ENCODE results near the gene JMY.

JMY gene

GRCh38 chr5:79206541-79206940, 29.4 kb upstream of the JMY start:
- Histone ChIP-seq H3K4me1 (ENCODE audit: control insufficient read depth, low read depth, low read length) (no peaks in the 10 kb centered on the region), H3K36me3 (ENCODE audit: control insufficient read depth, low read depth, low read length) (no peaks in the 10 kb centered on the region), H3K27me3 (ENCODE audit: control insufficient read depth, insufficient read depth, low read length) (no peaks in the 10 kb centered on the region), H3K27ac (ENCODE audit: low read length) (no peak overlapping the region), H3K9me3 (ENCODE audit: control insufficient read depth, low read depth, low read length) (no peaks in the 10 kb centered on the region), H3K9ac (ENCODE audit: low read length) (no peak overlapping the region), H3K4me3 (ENCODE audit: low read length) (no peak overlapping the region)

DNA sequence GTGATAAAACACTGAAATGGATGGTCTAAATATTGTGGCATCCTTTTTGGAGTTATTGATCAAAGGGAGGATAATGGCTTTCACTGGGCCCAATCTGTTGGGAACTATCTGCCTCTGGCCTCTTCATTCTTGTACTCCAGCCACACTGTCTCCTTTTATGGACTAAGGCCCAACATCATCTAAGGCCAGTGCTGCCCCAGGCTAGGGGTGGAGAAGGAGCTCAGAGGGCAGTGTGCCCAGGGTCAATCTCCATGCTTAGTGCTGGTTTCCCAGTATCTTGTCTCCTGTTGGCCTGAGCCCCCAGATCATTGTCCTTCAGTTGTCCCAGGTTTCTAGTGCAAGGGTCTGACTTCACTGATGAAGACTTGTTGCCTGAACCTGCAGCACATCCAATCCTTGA, 26.4 kb upstream of the JMY start:
- Histone ChIP-seq H3K4me1 (ENCODE audit: control insufficient read depth, low read depth, low read length) (no peaks in the 10 kb centered on the region), H3K9ac (ENCODE audit: low read length) (no peak overlapping the region)

DNA sequence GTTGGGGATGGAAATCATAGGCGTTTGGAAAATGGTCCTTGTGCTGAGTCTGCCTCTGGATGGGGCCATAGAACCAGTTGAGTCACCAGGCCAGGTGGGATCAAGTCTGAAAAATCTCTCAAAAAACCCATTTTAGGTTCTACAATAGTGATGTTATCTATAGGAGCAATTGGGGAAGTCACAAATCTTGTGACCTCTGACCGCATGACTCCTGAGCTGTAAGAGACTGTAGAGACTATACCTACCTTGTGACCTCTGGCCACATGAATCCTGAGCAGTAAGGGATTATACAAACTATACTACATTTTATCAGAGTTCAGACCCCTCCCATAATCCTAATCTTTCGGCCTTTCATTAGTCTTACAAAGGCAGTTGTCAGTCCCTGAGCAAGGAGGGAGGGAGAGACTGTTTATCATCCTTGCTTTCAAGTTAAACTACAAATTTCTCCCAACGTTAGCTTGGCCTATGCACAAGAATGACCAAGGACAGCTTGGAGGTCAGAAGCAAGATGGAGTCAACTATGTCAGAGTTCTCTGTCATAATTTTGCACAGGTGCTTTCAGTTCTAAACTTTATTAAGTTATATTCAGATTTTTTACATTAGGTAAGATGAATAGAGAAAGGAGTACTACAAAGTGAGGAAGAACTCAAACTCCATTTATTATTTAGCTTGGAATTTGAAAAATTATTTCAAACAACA, 11.5 kb upstream of the JMY start:
- Histone ChIP-seq H3K36me3 (ENCODE audit: control insufficient read depth, low read depth, low read length) (no peaks in the 10 kb centered on the region), H3K9ac (ENCODE audit: low read length) (no peak overlapping the region), H3K27ac (ENCODE audit: low read length) (no peak overlapping the region)

More for the DNA sequence above, 26.4 kb upstream of the JMY start:
- H3K27ac ChIP-seq (ENCODE audit: low read length) = no peak overlapping the region
- H3K36me3 ChIP-seq (ENCODE audit: control insufficient read depth, low read depth, low read length) = no peaks in the 10 kb centered on the region
- H3K9me3 ChIP-seq (ENCODE audit: control insufficient read depth, low read depth, low read length) = no peaks in the 10 kb centered on the region
- H3K4me3 ChIP-seq (ENCODE audit: low read length) = no peak overlapping the region
- H3K27me3 ChIP-seq (ENCODE audit: control insufficient read depth, insufficient read depth, low read length) = no peaks in the 10 kb centered on the region

DNA sequence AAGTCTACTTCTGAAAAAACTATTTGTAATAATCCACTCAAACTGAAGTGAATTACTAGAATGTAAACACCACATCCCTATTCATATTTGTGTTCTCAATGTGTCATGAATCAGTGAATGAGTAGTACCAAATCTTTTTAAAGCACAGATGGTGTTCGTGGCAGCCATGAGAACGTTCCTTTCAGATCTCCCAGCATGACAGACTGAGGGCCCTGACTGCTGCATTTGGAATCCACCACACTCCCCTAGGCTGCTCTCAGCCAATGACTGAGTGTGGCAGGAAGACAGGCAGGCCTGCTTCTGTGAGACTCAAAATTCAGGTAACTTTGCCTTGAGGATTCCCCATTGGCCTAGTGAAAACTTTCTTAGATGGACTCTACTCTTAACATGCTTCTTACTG, 10.9 kb upstream of the JMY start:
- H3K27me3 ChIP-seq (ENCODE audit: control insufficient read depth, insufficient read depth, low read length) = no peaks in the 10 kb centered on the region
- H3K27ac ChIP-seq (ENCODE audit: low read length) = no peak overlapping the region
- no peaks in the 10 kb centered on the region for H3K4me1 ChIP-seq (ENCODE audit: control insufficient read depth, low read depth, low read length)
- no peak overlapping the region for H3K9ac ChIP-seq (ENCODE audit: low read length)
- H3K4me3 ChIP-seq (ENCODE audit: low read length) = no peak overlapping the region
- H3K9me3 ChIP-seq (ENCODE audit: control insufficient read depth, low read depth, low read length) = no peaks in the 10 kb centered on the region
- H3K36me3 ChIP-seq (ENCODE audit: control insufficient read depth, low read depth, low read length) = no peaks in the 10 kb centered on the region

More for the DNA sequence above, 11.5 kb upstream of the JMY start:
- Histone ChIP-seq H3K27me3 (ENCODE audit: control insufficient read depth, insufficient read depth, low read length) (no peaks in the 10 kb centered on the region), H3K4me1 (ENCODE audit: control insufficient read depth, low read depth, low read length) (no peaks in the 10 kb centered on the region), H3K4me3 (ENCODE audit: low read length) (no peak overlapping the region), H3K9me3 (ENCODE audit: control insufficient read depth, low read depth, low read length) (no peaks in the 10 kb centered on the region)

GRCh38 chr5:79225441-79225840, 10.5 kb upstream of the JMY start:
- no peak overlapping the region for H3K4me3 ChIP-seq (ENCODE audit: low read length)
- H3K36me3 ChIP-seq (ENCODE audit: control insufficient read depth, low read depth, low read length) = no peaks in the 10 kb centered on the region
- no peaks in the 10 kb centered on the region for H3K4me1 ChIP-seq (ENCODE audit: control insufficient read depth, low read depth, low read length)

DNA sequence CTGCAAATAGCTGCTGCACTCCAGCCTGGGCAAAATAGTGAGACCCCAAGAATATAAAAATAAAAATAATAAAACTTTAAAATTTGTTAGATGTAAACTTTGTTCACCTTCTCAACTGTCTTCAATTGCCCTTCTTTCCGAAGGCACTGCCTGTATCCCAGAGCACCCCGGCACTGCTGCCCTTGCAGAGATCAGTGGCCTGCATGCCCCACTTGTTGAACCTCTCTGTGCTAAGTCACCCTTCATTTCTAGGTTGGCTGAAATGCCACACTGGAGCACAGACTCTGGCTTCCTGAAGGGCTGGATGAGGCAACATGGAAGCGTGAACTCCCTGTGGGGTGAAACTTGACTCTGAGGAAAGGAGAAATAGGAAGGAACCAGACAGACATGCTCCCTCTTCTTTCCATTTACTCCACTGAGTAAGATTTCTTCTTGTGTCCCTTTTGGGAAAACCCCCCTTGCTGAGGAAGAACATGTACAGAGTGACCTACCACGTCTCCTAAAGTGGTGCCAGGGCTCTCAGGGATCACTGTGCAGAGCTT, 8.4 kb upstream of the JMY start:
- no peak overlapping the region for H3K4me3 ChIP-seq (ENCODE audit: low read length)
- H3K27ac ChIP-seq (ENCODE audit: low read length) = no peak overlapping the region
- H3K27me3 ChIP-seq (ENCODE audit: control insufficient read depth, insufficient read depth, low read length) = no peaks in the 10 kb centered on the region

More at GRCh38 chr5:79225441-79225840, 10.5 kb upstream of the JMY start:
- no peak overlapping the region for H3K9ac ChIP-seq (ENCODE audit: low read length)
- H3K27me3 ChIP-seq (ENCODE audit: control insufficient read depth, insufficient read depth, low read length) = no peaks in the 10 kb centered on the region
- H3K9me3 ChIP-seq (ENCODE audit: control insufficient read depth, low read depth, low read length) = no peaks in the 10 kb centered on the region
- no peak overlapping the region for H3K27ac ChIP-seq (ENCODE audit: low read length)

GRCh38 chr5:79229357-79230174, 6.4 kb upstream of the JMY start:
- no peak overlapping the region for H3K27ac ChIP-seq (ENCODE audit: low read length)
- H3K27me3 ChIP-seq (ENCODE audit: control insufficient read depth, insufficient read depth, low read length) = peaks cover 1% of the 10 kb centered on the region
- H3K9ac ChIP-seq (ENCODE audit: low read length) = no peak overlapping the region
- H3K36me3 ChIP-seq (ENCODE audit: control insufficient read depth, low read depth, low read length) = no peaks in the 10 kb centered on the region
- H3K9me3 ChIP-seq (ENCODE audit: control insufficient read depth, low read depth, low read length) = no peaks in the 10 kb centered on the region
- H3K4me3 ChIP-seq (ENCODE audit: low read length) = no peak overlapping the region
- no peaks in the 10 kb centered on the region for H3K4me1 ChIP-seq (ENCODE audit: control insufficient read depth, low read depth, low read length)

More for the DNA sequence above, 8.4 kb upstream of the JMY start:
- Histone ChIP-seq H3K4me1 (ENCODE audit: control insufficient read depth, low read depth, low read length) (no peaks in the 10 kb centered on the region), H3K9ac (ENCODE audit: low read length) (no peak overlapping the region), H3K9me3 (ENCODE audit: control insufficient read depth, low read depth, low read length) (no peaks in the 10 kb centered on the region), H3K36me3 (ENCODE audit: control insufficient read depth, low read depth, low read length) (no peaks in the 10 kb centered on the region)

DNA sequence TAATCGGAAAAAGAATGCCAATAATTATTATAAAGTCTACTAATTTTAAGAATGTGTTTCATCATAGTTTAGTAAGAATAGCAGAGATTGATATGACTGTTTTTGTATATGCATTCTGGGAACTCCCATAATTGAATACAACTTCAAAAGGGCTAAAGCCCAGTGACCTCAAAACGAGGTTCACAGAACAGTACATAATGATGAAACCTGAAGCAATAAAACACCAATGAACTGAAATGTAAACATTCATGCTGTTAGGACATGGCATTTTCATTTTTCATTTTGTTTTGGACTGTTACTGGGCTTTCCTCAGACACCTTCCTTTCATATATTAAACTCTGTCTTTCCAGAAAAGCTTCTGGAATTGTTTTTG, 684 bp upstream of the JMY start:
- no peaks in the 10 kb centered on the region for H3K36me3 ChIP-seq (ENCODE audit: control insufficient read depth, low read depth, low read length)
- peaks cover 28% of the 10 kb centered on the region for H3K27me3 ChIP-seq (ENCODE audit: control insufficient read depth, insufficient read depth, low read length)
- no peaks in the 10 kb centered on the region for H3K9me3 ChIP-seq (ENCODE audit: control insufficient read depth, low read depth, low read length)
- H3K9ac ChIP-seq (ENCODE audit: low read length) = peak overlapping the region; percentile 47
- H3K4me3 ChIP-seq (ENCODE audit: low read length) = peak overlapping the region; percentile 96
- no peak overlapping the region for H3K27ac ChIP-seq (ENCODE audit: low read length)
- H3K4me1 ChIP-seq (ENCODE audit: control insufficient read depth, low read depth, low read length) = peaks cover 9% of the 10 kb centered on the region

DNA sequence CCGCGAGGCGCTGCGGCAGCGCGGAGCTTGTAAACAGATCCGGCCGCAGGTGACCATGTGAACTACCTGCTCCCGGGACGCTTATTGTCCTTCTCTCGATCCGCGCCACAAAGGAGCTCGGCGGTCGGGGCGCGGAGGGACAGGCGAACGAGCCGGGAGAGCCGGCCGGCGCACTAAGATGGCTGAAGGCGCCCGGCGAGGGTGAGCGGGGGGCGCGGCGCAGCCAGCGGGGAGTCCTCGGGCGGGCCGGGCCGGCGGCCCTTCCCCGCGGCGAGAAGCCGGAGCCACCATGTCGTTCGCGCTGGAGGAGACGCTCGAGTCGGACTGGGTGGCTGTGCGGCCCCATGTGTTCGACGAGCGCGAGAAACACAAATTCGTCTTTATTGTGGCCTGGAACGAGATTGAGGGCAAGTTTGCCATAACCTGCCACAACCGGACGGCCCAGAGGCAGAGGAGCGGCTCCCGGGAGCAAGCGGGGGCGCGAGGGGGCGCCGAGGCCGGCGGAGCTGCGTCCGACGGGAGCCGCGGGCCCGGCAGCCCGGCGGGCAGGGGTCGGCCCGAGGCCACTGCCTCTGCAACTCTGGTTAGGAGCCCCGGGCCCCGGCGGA, 535 bp downstream of the JMY start:
- Histone ChIP-seq H3K36me3 (ENCODE audit: control insufficient read depth, low read depth, low read length) (no peaks in the 10 kb centered on the region), H3K27ac (ENCODE audit: low read length) (no peak overlapping the region), H3K4me1 (ENCODE audit: control insufficient read depth, low read depth, low read length) (peaks cover 11% of the 10 kb centered on the region), H3K4me3 (ENCODE audit: low read length) (peak overlapping the region; percentile 96), H3K27me3 (ENCODE audit: control insufficient read depth, insufficient read depth, low read length) (peaks cover 28% of the 10 kb centered on the region), H3K9ac (ENCODE audit: low read length) (peak overlapping the region; percentile 75), H3K9me3 (ENCODE audit: control insufficient read depth, low read depth, low read length) (no peaks in the 10 kb centered on the region)

DNA sequence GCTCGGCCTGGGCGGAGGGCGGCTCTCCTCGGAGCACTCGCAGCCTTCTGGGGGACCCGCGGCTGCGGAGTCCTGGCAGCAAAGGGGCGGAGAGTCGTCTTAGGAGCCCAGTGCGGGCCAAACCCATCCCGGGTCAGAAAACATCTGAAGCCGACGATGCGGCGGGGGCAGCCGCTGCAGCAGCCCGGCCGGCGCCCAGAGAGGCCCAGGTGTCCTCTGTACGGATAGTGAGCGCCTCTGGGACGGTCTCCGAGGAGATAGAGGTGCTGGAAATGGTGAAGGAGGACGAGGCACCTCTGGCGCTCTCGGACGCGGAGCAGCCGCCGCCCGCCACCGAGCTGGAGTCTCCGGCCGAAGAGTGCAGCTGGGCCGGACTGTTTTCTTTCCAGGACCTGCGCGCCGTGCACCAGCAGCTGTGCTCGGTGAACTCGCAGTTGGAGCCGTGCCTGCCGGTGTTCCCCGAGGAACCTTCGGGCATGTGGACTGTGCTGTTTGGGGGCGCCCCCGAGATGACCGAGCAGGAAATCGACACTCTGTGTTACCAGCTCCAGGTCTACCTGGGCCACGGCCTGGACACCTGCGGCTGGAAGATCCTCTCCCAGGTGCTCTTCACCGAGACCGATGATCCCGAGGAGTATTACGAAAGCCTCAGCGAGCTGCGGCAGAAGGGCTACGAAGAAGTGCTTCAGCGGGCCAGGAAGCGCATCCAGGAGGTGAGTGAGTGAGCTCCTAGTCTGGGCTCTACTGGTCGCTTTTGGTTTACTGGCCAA, 1.2 kb downstream of the JMY start:
- Histone ChIP-seq H3K27me3 (ENCODE audit: control insufficient read depth, insufficient read depth, low read length) (peaks cover 28% of the 10 kb centered on the region), H3K36me3 (ENCODE audit: control insufficient read depth, low read depth, low read length) (no peaks in the 10 kb centered on the region), H3K4me1 (ENCODE audit: control insufficient read depth, low read depth, low read length) (peaks cover 14% of the 10 kb centered on the region), H3K27ac (ENCODE audit: low read length) (no peak overlapping the region), H3K9ac (ENCODE audit: low read length) (peak overlapping the region; percentile 75), H3K4me3 (ENCODE audit: low read length) (peak overlapping the region; percentile 96), H3K9me3 (ENCODE audit: control insufficient read depth, low read depth, low read length) (no peaks in the 10 kb centered on the region)

Data from iPS-18a (cell line).